Activated naive CD4-positive, alpha-beta T cell treated with anti-CD3 and anti-CD28 coated beads, Interleukin-2, amount 50 U/mL, for 24 hours (primary cell): ENCODE data around the gene C8A.

ENCODE experiments used
- H3K27ac Mint-ChIP-seq: one replicate; pipeline ENCODE4 v1.8.0; 2021; ENCODE audit warnings: mild to moderate bottlenecking, mixed read lengths
- H3K27me3 Mint-ChIP-seq: one replicate; pipeline ENCODE4 v1.8.0; 2021; ENCODE audit warnings: mixed read lengths
- H3K36me3 Mint-ChIP-seq: one replicate; pipeline ENCODE4 v1.8.0; 2021; ENCODE audit warnings: mixed read lengths
- H3K4me1 Mint-ChIP-seq: one replicate; pipeline ENCODE4 v1.8.0; 2021; ENCODE audit warnings: mixed read lengths
- H3K4me3 Mint-ChIP-seq: one replicate; pipeline ENCODE4 v1.8.0; 2021; ENCODE audit warnings: mild to moderate bottlenecking, mixed read lengths
- H3K9me3 Mint-ChIP-seq: one replicate; pipeline ENCODE4 v1.8.0; 2021; ENCODE audit warnings: mixed read lengths

The C8A gene

DNA sequence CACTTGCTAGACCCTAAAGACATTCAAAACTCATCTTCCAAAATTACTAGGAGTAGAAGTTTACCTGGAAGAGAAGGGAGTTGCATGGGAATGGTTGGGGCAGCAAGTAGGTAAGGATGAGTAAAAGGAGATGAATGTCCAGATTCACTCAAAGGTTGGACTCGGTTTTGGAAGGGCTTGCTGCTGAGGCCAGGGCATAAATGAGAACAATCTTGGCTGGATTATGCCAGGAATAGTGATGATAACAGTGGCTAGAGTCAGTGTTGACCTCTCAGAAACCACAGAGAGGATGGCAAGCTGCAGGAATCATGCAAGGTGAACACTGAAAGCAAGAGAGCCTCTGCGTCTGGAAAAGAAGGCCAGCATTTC is 43.4 kb downstream of the C8A start:
- no peak overlapping the region for H3K27ac Mint-ChIP-seq

DNA sequence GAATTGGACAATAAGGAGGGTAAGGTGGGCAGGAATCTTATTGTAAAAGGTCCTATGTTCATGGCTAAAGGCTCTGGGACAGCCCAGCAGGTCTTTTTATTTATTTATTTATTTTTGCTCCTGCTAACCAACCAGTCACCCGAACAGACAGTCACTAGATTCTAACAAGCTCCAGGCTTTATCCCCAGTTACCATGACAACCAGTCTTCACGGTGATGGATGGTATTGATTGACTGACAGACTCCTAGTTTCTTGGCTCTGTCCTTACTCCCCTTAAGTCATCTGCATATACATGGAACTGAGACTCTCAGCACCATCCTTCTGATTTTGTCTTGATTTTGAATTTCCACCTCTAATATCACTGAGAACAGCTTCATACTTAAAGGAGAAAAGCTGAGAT is 44.3 kb downstream of the C8A start:
- Mint-ChIP-seq H3K4me1 (no peaks in the 10 kb centered on the region), H3K36me3 (no peaks in the 10 kb centered on the region)

More for the DNA sequence above, 43.4 kb downstream of the C8A start:
- Mint-ChIP-seq H3K36me3 (no peaks in the 10 kb centered on the region), H3K9me3 (no peaks in the 10 kb centered on the region), H3K4me3 (no peak overlapping the region), H3K27me3 (no peaks in the 10 kb centered on the region), H3K4me1 (no peaks in the 10 kb centered on the region)

DNA sequence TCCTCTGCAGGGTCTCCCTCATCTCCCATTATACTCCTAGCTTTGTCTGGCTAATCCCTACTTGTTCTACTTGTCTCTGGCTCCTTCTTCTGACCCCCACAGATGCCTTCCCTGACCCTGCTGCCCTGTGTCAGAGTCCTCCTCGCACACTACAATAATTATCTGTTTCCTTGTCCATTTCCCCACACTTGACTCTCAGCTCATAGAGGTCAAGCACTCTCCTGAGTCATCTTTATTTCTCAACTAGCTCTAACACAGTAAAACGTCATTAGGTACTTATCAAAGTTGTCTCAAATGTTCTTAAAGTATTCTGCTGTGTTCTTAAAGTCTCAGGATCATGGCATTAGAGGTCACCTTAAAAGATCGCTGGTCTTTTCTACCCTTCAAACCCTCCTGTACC is 47.1 kb downstream of the C8A start:
- Mint-ChIP-seq H3K27me3 (no peaks in the 10 kb centered on the region), H3K4me1 (no peaks in the 10 kb centered on the region), H3K4me3 (no peak overlapping the region), H3K9me3 (no peaks in the 10 kb centered on the region), H3K27ac (no peak overlapping the region), H3K36me3 (no peaks in the 10 kb centered on the region)

More for the DNA sequence above, 44.3 kb downstream of the C8A start:
- H3K27ac Mint-ChIP-seq, result no peak overlapping the region
- H3K4me3 Mint-ChIP-seq, result no peak overlapping the region
- no peaks in the 10 kb centered on the region for H3K9me3 Mint-ChIP-seq
- H3K27me3 Mint-ChIP-seq, result no peaks in the 10 kb centered on the region

DNA sequence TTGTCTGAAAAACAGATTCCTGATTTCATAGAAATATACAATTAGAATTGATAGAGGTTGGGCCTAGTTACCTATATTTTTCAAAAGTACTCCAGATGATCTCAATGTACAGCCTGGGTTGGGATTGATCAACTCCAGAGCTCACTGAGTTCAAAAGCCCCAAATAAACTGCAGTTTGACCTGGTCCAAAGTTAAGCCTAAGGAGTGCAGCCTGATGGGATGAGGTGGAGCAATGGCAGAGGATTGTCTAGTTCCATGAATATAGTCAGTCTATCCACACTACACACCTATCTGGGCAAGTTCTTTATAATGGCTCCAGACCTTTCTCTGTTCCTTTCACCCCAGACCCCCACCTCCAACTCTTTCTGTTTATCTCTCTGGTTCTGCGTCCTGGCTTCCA is 49.2 kb downstream of the C8A start:
- Mint-ChIP-seq H3K27me3 (no peaks in the 10 kb centered on the region), H3K4me1 (no peaks in the 10 kb centered on the region), H3K27ac (no peak overlapping the region), H3K4me3 (no peak overlapping the region), H3K9me3 (no peaks in the 10 kb centered on the region), H3K36me3 (no peaks in the 10 kb centered on the region)

DNA sequence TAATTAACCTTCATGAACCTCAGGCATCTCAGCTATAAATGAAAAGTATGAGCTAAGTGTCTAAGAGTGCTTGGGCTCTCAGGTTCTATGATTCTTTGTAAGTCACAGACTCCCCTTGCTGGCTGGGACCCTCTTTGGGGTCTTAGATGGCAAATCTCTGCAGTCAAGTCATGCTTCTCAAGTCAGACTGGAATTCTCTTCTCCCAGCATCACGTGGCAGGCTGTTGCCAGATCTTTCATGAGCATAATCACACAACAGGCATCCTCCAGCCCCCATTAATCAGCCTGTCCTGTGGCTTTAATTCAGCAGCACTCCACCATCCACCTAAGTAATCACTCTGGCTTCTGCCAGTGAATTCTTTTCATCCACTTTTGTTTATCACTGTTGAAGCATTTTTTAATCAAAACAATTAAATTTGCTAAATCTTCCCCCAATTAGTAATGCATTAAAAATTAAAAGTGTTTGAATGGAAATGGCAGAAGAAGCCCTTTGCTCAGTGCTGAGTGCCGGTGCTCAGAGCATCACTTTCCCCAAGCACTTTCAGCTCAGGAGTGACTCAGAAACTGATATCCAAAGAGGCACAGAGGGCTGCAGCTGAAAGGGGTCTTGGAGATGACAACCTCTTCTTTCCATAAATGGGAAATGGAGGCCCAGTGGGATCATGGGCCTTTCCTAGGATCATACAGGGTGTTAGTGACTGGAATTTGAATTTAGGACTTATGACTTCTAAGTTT is 50.2 kb downstream of the C8A start:
- no peaks in the 10 kb centered on the region for H3K36me3 Mint-ChIP-seq
- H3K9me3 Mint-ChIP-seq, result no peaks in the 10 kb centered on the region
- no peak overlapping the region for H3K4me3 Mint-ChIP-seq
- H3K27me3 Mint-ChIP-seq, result no peaks in the 10 kb centered on the region
- no peak overlapping the region for H3K27ac Mint-ChIP-seq
- H3K4me1 Mint-ChIP-seq, result no peaks in the 10 kb centered on the region

DNA sequence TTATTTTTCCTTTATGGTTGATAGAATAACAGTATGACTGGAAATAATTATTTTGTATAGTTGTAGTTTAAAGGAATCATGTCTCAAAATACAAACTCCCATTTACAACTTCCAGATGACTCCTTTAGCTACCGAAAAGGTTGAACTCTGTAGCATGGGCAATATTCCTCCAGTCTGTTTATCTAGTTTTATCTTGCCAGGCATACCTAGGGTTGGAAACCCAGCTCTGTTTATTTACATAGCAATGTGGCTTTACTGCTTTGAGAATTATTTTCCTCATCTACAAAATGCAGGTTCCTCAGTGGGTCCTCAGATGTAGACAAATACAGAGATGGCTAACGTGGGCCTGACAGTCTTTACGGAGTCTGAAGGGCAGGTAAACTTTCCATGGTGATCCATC is 51.1 kb downstream of the C8A start:
- Mint-ChIP-seq H3K4me3 (no peak overlapping the region), H3K27ac (no peak overlapping the region)

DNA sequence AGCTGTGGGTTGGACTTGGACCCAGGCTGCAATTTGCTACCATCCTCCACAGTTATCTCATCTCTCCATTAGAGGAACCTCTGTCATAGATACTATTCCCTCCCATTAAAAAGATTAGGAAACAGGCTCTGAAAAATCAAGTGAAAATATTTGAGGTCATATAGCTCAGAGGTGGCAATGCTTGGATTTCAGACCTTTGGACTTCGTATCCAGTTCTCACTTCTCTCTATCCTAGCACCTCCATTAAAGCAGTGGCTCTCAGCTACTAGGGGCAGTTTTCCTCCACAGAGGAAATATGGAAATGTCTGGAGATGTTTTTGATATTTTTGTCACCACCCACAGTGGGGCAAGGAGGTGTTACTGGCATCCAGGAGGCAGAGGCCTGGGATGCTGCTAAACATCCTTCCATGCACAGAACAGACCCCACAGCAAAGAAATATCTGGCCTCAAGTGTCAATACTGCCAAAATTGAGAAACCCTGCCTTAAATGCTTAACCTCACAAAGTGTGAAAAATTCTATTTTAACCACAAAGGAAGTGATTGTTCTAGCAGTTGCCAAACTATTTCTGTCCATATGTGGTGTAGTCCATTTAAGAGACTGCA is 54.1 kb downstream of the C8A start:
- H3K27me3 Mint-ChIP-seq, result no peaks in the 10 kb centered on the region
- no peaks in the 10 kb centered on the region for H3K4me1 Mint-ChIP-seq
- no peak overlapping the region for H3K27ac Mint-ChIP-seq
- H3K4me3 Mint-ChIP-seq, result no peak overlapping the region
- H3K36me3 Mint-ChIP-seq, result no peaks in the 10 kb centered on the region
- H3K9me3 Mint-ChIP-seq, result no peaks in the 10 kb centered on the region

More for the DNA sequence above, 51.1 kb downstream of the C8A start:
- H3K36me3 Mint-ChIP-seq, result no peaks in the 10 kb centered on the region
- no peaks in the 10 kb centered on the region for H3K4me1 Mint-ChIP-seq
- H3K9me3 Mint-ChIP-seq, result no peaks in the 10 kb centered on the region
- no peaks in the 10 kb centered on the region for H3K27me3 Mint-ChIP-seq

DNA sequence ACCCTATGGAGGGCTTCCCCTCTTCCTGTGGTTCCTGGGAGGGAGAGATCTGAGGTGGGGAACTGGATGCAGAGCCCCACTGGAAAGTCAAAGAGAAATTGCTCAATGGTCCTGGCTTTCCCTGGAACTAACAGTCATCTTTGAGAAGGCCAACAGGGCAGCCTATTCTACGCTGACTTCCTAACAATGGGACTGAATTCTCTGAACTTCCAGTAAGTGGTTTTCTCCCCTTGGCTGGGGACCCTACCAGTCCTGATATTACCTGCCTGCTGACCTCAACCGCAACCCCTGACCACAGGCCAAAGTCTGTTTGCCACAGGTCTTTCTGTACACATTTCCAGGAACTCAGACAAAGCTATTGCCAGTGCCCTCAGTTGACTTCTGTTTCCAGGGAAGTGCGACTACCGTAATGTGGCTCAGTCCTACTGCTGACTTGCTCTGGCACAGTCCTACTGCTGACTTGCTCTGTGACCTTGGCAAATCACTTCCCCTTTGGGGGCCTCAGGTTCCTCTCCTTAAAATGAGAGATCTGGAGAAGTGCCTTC is 55.9 kb downstream of the C8A start:
- H3K4me3 Mint-ChIP-seq, result no peak overlapping the region
- H3K9me3 Mint-ChIP-seq, result no peaks in the 10 kb centered on the region
- no peaks in the 10 kb centered on the region for H3K27me3 Mint-ChIP-seq
- no peaks in the 10 kb centered on the region for H3K4me1 Mint-ChIP-seq
- H3K36me3 Mint-ChIP-seq, result no peaks in the 10 kb centered on the region
- no peak overlapping the region for H3K27ac Mint-ChIP-seq

DNA sequence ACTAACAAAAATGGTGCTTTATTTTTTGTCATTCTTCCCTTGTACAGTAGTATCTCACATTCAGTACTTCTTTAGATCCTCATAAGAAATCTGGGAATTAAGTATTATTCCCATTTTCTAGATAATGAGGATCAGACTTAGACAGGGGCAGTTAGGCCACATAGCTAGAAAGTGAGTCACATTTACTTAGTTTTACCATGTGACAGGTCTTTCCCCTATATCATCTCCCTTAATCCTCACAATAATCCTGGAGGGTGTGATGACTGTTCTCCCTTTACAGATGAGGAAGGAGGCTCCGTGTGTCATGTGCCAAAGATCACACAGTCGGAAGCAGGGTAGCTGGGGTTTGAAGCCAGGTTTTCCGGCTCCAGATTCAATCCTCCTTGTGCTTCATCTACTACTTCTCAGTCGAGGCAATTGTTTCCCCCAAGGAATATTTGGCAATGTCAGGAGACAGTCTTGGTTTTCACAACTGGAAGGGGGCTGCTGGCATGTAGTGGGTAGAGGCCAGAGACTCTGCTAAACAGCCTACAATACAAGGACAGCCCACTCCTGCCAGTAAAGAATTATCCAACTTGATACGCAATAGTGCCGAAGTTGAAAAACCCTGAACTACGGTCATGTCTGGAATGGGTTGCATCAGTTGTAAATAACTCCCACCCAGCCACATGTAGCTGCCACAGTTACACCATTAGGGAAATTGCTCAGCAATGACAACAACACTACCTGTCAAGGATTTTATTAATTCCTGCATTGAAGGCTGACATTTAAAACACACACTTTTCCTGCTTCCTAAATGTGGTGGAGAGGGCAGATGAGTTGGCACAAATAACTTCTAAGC is 56.7 kb downstream of the C8A start:
- Mint-ChIP-seq H3K27me3 (no peaks in the 10 kb centered on the region), H3K4me3 (no peak overlapping the region), H3K27ac (no peak overlapping the region), H3K9me3 (no peaks in the 10 kb centered on the region), H3K4me1 (no peaks in the 10 kb centered on the region), H3K36me3 (no peaks in the 10 kb centered on the region)

DNA sequence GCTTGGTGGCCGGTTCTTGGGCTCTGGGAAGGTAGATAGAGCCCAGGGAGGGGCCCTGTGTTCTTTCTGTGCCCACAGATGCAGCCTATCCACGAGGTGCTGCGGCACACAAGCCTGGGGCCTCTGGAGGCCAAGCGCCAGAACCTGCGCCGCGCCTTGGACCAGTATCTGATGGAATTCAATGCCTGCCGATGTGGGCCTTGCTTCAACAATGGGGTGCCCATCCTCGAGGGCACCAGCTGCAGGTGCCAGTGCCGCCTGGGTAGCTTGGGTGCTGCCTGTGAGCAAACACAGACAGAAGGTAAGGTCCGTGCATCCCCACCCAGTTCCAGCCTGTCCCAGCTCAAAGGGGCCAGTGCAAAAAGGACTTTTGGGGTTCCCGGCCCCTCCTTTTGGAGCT is 57.7 kb downstream of the C8A start:
- Mint-ChIP-seq H3K4me1 (no peaks in the 10 kb centered on the region), H3K27me3 (no peaks in the 10 kb centered on the region), H3K4me3 (no peak overlapping the region), H3K27ac (no peak overlapping the region), H3K36me3 (no peaks in the 10 kb centered on the region), H3K9me3 (no peaks in the 10 kb centered on the region)

DNA sequence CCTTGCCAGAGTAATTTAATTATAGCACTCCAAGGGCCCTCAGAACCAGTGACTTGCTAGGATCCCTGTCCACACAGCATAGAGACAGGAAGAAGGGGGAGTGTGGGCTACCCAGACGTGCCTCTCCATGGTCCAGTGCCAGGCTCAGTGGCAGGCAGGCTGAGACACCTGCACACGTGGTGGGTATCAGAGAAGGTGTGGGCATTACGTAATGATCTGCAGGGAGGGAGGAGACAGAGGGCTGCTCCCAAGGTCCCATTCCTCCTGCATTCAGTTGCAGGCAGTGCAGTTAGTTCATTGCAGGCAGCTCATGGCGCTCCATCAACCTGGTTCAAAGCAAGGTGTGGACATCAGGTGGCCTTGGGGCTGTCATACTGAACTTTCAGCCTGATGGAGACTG is 61.4 kb downstream of the C8A start:
- peaks cover 3% of the 10 kb centered on the region for H3K27me3 Mint-ChIP-seq
- no peak overlapping the region for H3K27ac Mint-ChIP-seq
- no peaks in the 10 kb centered on the region for H3K9me3 Mint-ChIP-seq
- no peaks in the 10 kb centered on the region for H3K36me3 Mint-ChIP-seq
- H3K4me1 Mint-ChIP-seq, result no peaks in the 10 kb centered on the region
- no peak overlapping the region for H3K4me3 Mint-ChIP-seq

DNA sequence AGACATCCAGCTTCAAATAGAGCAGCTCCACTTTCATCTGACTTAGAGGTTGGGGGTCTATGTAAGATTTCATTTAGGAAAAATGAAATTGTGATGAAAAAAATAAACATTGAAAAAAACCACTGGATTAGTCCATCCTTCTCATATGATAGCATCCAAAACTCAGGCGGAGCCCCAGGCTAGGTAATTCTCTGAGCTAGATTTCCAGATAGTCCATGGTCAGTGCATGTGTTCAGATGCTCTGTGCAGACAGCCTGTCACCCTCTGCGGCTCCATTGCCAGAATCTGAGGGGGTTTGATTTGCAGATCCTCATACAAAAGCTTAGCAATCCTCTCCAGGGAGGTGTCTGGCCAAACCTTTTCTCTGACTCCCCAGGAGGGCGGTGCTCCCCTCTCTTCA is 62.0 kb downstream of the C8A start:
- no peaks in the 10 kb centered on the region for H3K9me3 Mint-ChIP-seq
- no peak overlapping the region for H3K27ac Mint-ChIP-seq
- H3K4me1 Mint-ChIP-seq, result no peaks in the 10 kb centered on the region
- H3K27me3 Mint-ChIP-seq, result peaks cover 3% of the 10 kb centered on the region
- no peak overlapping the region for H3K4me3 Mint-ChIP-seq
- no peaks in the 10 kb centered on the region for H3K36me3 Mint-ChIP-seq

DNA sequence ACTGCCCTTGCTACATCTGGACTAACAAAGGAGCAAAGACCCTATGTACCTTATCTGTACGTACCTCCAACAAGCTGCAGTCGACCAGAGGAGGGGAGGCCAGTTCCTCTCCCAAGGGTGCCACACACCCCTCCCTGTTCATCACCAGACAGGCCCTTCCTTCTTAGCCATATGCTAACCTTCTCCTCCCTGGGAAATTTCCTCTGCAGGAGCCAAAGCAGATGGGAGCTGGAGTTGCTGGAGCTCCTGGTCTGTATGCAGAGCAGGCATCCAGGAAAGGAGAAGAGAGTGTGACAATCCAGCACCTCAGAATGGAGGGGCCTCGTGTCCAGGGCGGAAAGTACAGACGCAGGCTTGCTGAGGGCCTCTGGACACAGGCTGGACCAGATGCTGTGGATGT is 62.8 kb downstream of the C8A start:
- no peak overlapping the region for H3K4me3 Mint-ChIP-seq
- H3K4me1 Mint-ChIP-seq, result no peaks in the 10 kb centered on the region

DNA sequence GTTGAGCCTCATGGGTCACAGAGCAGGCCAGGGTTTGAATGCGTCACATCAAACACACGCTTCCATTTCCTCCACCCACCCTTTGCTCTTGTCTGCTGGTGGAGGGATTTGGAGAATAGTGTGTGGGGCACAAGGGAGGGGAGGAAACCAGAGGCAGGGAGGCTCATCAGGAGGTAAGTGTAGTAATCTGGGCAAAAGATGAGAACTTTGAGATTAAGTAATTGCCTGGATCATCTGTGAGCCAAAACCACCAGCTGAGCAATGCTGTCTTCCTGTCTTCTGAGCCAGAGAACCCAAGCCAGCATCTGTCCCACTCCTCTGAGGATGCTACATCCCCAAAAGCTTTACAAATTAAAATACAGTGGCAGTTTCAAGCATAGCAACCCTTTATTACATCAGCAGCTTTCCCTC is 66.0 kb downstream of the C8A start:
- no peak overlapping the region for H3K27ac Mint-ChIP-seq
- H3K9me3 Mint-ChIP-seq, result no peaks in the 10 kb centered on the region

More for the DNA sequence above, 62.8 kb downstream of the C8A start:
- no peaks in the 10 kb centered on the region for H3K9me3 Mint-ChIP-seq
- H3K36me3 Mint-ChIP-seq, result no peaks in the 10 kb centered on the region
- H3K27me3 Mint-ChIP-seq, result peaks cover 3% of the 10 kb centered on the region
- H3K27ac Mint-ChIP-seq, result no peak overlapping the region

DNA sequence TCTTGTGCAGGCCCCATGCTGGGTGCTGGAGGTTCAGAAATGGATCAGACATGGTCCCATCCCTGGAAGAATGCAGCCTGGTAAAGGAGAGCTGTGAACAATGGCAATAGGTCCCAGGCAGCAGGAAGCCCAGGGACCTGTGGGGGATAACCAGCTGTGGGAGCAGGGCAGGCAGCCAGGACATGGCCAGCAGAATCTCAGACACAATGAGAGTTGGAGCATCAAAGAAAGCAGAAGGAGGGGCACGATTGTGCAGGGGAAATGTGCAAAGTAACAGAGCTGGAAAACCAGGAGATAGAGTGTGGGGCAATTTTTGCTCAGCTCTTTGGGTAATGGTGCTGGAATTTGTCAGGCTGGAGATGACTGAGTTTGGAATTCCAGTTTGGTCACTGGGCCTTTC is 66.9 kb downstream of the C8A start:
- peaks cover 3% of the 10 kb centered on the region for H3K27me3 Mint-ChIP-seq
- H3K4me1 Mint-ChIP-seq, result no peaks in the 10 kb centered on the region
- no peak overlapping the region for H3K27ac Mint-ChIP-seq
- no peak overlapping the region for H3K4me3 Mint-ChIP-seq
- H3K36me3 Mint-ChIP-seq, result no peaks in the 10 kb centered on the region
- no peaks in the 10 kb centered on the region for H3K9me3 Mint-ChIP-seq

More for the DNA sequence above, 66.0 kb downstream of the C8A start:
- peaks cover 3% of the 10 kb centered on the region for H3K27me3 Mint-ChIP-seq
- no peaks in the 10 kb centered on the region for H3K4me1 Mint-ChIP-seq
- H3K4me3 Mint-ChIP-seq, result no peak overlapping the region
- H3K36me3 Mint-ChIP-seq, result no peaks in the 10 kb centered on the region

DNA sequence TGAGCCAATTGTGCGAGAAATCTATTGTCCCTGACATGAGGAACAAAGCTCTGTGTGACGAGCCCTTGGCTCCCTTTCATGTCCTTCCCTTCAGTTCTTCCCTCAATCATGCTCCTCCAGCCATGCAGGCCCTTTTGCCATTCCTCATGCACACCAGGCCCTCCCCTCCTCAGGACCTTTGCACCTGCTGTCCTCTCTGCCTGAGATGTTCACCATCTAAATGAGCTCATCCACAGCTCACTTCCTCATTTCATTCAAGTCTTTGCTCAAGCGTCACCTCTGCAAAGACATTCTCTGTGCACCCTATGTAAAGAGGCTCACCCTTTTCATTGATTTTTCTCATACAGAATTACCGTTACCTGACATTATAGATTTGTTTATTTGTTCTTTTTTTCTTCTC is 67.5 kb downstream of the C8A start:
- no peaks in the 10 kb centered on the region for H3K36me3 Mint-ChIP-seq
- peaks cover 3% of the 10 kb centered on the region for H3K27me3 Mint-ChIP-seq
- no peaks in the 10 kb centered on the region for H3K9me3 Mint-ChIP-seq
- no peaks in the 10 kb centered on the region for H3K4me1 Mint-ChIP-seq
- H3K27ac Mint-ChIP-seq, result no peak overlapping the region
- no peak overlapping the region for H3K4me3 Mint-ChIP-seq
